Dendritic cell treated with granulocyte-macrophage colony-stimulating factor and Interleukin-4, amounts not matched to agents 40 ng/mL and 50 ng/mL, for 4 days (primary cell): ENCODE data around the gene KCNRG.
"Not testable (repeated sequence)": the region's sequence is repeated elsewhere in the genome, so short reads cannot be mapped to it uniquely, and the experiment has no call there.

Experiments
- H3K27ac Mint-ChIP-seq: one replicate; pipeline ENCODE4 v1.8.0; 2022; ENCODE audit warnings: mild to moderate bottlenecking, mixed read lengths
- H3K27me3 Mint-ChIP-seq: one replicate; pipeline ENCODE4 v1.8.0; 2022; ENCODE audit warnings: mild to moderate bottlenecking, mixed read lengths
- H3K36me3 Mint-ChIP-seq: one replicate; pipeline ENCODE4 v1.8.0; 2022; ENCODE audit warnings: low read depth, mixed read lengths
- H3K4me1 Mint-ChIP-seq: one replicate; pipeline ENCODE4 v1.8.0; 2022; ENCODE audit warnings: low read depth, mixed read lengths
- H3K4me3 Mint-ChIP-seq: one replicate; pipeline ENCODE4 v1.8.0; 2022; ENCODE audit warnings: mild to moderate bottlenecking, moderate library complexity, mixed read lengths
- H3K9me3 Mint-ChIP-seq: one replicate; pipeline ENCODE4 v1.8.0; 2022; ENCODE audit warnings: mixed read lengths
- intact Hi-C: fragments of 100-400 bp; cut with micrococcal nuclease; formaldehyde crosslinking; loops from one replicate; pipeline ENCODE4 v1.15.0; 2022

KCNRG gene

DNA sequence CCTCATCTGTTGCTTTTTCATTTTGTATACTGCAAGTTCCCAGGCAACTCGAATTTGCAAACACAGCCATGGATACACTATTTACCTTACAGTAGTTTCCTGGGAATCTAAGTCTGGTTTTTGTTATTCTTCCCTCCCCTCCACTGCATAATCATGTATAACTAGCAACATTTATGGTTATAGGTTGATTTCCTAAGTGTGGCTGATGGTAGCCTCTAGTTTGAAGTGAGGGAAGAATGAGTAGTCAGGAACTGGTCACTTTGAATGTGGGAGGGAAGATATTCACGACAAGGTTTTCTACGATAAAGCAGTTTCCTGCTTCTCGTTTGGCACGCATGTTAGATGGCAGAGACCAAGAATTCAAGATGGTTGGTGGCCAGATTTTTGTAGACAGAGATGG, at the start of gene KCNRG:
TSS of gene KCNRG (plus strand) at position 187 of the 400 bp plus-strand sequence. CDS start at position 237, 50 bp downstream.
- peaks cover 70% of the 10 kb centered on the region for H3K36me3 Mint-ChIP-seq
- H3K27ac Mint-ChIP-seq: peak within 1 kb of the TSS; percentile 44
- intact Hi-C loops: no loop called here
- H3K9me3 Mint-ChIP-seq: no peaks in the 10 kb centered on the region
- peaks cover 11% of the 10 kb centered on the region for H3K4me1 Mint-ChIP-seq
- no peak within 1 kb of the TSS for H3K4me3 Mint-ChIP-seq
- H3K27me3 Mint-ChIP-seq: no peaks in the 10 kb centered on the region

- Mint-ChIP-seq H3K4me1 (no peaks in the 10 kb centered on the region), H3K4me3 (no peak overlapping the region), H3K27ac (no peak overlapping the region), H3K9me3 (peaks cover 21% of the 10 kb centered on the region), H3K27me3 (no peaks in the 10 kb centered on the region), H3K36me3 (peaks cover 39% of the 10 kb centered on the region)
- intact Hi-C loops: no loop called here
Observed at GRCh38 chr13:49967456-49967855, 47.8 kb upstream of the KCNRG start.

DNA sequence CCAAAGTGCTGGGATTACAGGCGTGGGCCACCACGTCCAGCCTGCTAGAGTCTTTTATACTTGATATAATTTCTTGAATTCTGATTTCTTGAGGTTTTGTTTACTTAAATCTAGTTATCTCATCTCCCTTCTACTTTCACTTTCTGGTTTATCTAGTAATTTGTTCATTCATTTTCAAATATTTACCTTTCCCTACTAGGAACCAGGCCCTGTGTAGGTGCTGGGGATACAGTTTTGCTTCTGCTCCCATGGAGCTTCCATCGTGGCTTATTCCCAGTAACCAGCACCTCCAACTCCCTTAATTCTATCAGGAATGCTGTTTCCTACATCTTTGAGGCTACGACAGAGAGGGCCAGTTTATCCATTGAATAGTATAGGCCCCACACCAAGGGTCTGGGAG, 42.5 kb upstream of the KCNRG start:
- Mint-ChIP-seq H3K4me3 (no peak overlapping the region), H3K36me3 (peaks cover 24% of the 10 kb centered on the region), H3K27me3 (no peaks in the 10 kb centered on the region), H3K27ac (no peak overlapping the region), H3K9me3 (no peaks in the 10 kb centered on the region), H3K4me1 (peaks cover under 1% of the 10 kb centered on the region)
- intact Hi-C loops: no loop called here

DNA sequence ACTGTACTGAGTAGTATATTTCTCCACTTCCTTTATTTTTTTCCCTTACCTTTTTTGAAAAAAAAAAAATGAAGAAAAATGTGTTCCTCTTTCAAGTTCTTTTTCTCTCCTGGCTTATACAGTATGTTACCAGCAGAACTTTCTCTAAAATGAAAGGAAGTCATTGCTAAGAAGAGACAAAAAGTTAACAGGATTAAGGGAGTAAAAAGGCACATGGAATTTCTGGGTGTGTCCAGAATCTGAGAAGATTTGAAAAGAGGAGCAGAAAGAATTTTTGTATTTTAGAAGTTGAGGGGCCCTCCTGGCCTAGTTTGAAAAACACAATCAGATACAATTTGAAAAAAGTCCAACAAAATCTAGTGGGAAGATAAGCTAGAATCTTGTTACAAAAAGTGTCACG, 39.4 kb upstream of the KCNRG start:
- peaks cover 24% of the 10 kb centered on the region for H3K36me3 Mint-ChIP-seq
- H3K9me3 Mint-ChIP-seq: no peaks in the 10 kb centered on the region
- intact Hi-C loops: loop anchor here (2.0 to 5.0 kb wide), 4 partner anchors 557 to 1091 kb away; no protein-coding TSS in a partner anchor
- no peak overlapping the region for H3K27ac Mint-ChIP-seq
- H3K4me1 Mint-ChIP-seq: peaks cover 9% of the 10 kb centered on the region
- H3K4me3 Mint-ChIP-seq: no peak overlapping the region
- H3K27me3 Mint-ChIP-seq: no peaks in the 10 kb centered on the region

DNA sequence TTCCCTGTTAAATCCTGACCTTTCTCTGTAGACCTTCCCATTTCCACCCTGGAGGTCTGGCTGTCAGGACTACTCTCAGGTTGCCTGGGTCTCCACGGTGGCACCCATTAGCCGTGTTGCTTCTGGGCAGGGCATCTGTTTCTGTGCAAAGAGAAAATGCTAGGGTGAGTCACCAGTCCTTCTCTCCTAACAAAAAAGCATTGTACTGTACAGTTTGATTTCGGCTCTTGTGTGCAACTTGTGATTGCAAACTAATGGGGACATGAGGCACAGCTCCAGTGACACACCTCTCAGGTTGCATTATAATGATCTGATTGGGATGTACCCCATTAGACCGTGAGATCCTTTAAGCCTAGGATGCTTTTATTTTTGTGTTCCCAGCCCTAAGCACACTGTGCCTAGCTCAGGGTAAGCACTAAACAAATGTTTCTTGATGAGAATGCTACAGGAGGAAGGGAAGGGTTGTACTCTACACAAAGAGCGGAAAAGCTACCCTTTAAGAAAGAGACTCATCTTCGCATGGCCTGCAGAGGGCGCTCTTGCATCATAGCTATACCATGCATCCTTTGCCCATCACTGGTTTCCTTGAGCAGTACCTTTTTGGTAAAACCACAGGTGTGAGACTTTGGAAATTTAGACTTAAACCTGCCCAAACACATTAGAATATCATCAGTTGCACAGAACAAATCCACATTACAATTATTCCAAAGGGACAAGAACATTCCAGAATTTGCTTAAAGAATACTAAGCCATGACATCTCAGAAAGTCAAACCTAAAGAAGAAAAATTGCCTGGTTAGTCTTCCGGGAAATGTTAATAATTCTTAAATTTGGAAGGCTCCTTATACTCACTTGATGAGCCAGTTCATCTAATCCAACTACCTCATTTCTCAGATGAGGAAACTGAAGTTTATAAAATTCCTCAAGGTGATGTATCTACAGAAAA, 38.7 kb upstream of the KCNRG start:
- H3K4me1 Mint-ChIP-seq: peaks cover 9% of the 10 kb centered on the region
- intact Hi-C loops: loop anchor here (2.0 to 5.0 kb wide), 4 partner anchors 556 to 1091 kb away; no protein-coding TSS in a partner anchor
- no peaks in the 10 kb centered on the region for H3K27me3 Mint-ChIP-seq

DNA sequence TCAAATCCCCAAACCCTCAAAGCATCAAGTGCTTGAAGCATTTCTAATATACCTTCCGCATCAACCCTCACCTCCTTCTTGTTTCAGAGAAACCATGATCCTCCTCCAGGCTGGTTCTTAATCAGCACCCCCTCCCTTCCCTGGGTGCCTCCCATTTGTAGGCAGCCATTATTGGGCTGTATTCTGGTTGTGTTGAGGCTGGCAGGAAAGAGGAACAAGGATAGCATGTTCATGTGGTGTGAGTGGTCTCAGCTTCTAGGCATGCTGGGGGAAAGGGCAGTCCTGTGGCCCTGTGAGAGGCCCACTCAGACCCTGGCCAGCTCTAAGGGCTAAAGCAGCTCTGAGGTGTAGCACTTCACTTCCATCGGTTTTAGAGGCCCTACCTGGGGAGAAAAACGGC, 37.3 kb upstream of the KCNRG start:
- intact Hi-C loops: loop anchor here (2.0 to 5.0 kb wide), 4 partner anchors 555 to 1089 kb away; no protein-coding TSS in a partner anchor
- peaks cover 26% of the 10 kb centered on the region for H3K36me3 Mint-ChIP-seq
- H3K4me1 Mint-ChIP-seq: peaks cover 9% of the 10 kb centered on the region
- H3K27me3 Mint-ChIP-seq: no peaks in the 10 kb centered on the region
- no peaks in the 10 kb centered on the region for H3K9me3 Mint-ChIP-seq
- H3K4me3 Mint-ChIP-seq: no peak overlapping the region
- H3K27ac Mint-ChIP-seq: peak overlapping the region; percentile 27

More for the DNA sequence above, 38.7 kb upstream of the KCNRG start:
- Mint-ChIP-seq H3K9me3 (no peaks in the 10 kb centered on the region), H3K36me3 (peaks cover 24% of the 10 kb centered on the region), H3K4me3 (no peak overlapping the region), H3K27ac (no peak overlapping the region)

DNA sequence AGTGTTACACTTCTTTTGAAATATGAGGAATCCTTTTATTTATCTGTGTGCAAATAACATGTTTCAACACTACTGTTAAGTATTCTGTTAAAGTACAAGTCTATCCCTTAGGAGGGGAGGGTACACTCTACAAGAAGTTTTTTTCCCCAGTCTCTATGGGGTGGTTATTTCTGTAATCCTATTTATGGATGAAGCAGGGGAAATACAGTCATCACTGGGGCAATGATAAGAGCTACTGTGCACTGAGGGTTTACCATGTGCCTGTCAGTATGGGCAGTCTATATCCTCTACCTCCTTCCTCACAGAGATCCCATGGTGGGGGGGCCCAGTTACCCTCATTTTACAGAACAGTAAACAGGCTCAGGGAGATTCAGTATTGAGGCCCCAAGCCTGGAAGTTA, 35.0 kb upstream of the KCNRG start:
- no peaks in the 10 kb centered on the region for H3K27me3 Mint-ChIP-seq
- intact Hi-C loops: no loop called here
- H3K36me3 Mint-ChIP-seq: peaks cover 28% of the 10 kb centered on the region
- H3K27ac Mint-ChIP-seq: no peak overlapping the region
- no peaks in the 10 kb centered on the region for H3K9me3 Mint-ChIP-seq
- H3K4me1 Mint-ChIP-seq: peaks cover 9% of the 10 kb centered on the region
- no peak overlapping the region for H3K4me3 Mint-ChIP-seq

- H3K27me3 Mint-ChIP-seq: no peaks in the 10 kb centered on the region
- H3K36me3 Mint-ChIP-seq: peaks cover 54% of the 10 kb centered on the region
- no peaks in the 10 kb centered on the region for H3K9me3 Mint-ChIP-seq
- no peak overlapping the region for H3K4me3 Mint-ChIP-seq
- no peak overlapping the region for H3K27ac Mint-ChIP-seq
- no peaks in the 10 kb centered on the region for H3K4me1 Mint-ChIP-seq
- intact Hi-C loops: no loop called here
Observed at GRCh38 chr13:49985129-49985528, 30.1 kb upstream of the KCNRG start.

DNA sequence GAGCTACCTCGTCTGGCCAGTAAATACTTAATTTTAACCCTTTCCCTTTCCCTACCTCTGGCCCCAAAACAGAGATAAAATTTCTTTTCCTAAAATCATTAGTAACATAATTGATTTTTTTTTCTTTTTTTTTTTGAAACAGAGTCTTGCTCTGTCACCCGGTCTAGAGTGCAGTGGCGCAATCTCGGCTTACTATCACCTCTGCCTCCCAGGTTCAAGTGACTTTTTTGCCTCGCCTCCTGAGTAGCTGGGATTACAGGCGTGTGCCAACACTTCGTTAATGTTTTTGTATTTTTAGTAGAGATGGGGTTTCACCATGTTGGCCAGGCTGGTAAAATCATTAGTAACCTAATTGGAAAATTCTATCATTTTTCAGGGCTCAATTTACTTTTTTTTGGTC, 28.8 kb upstream of the KCNRG start:
- no peak overlapping the region for H3K4me3 Mint-ChIP-seq
- H3K4me1 Mint-ChIP-seq: peaks cover 2% of the 10 kb centered on the region
- H3K9me3 Mint-ChIP-seq: no peaks in the 10 kb centered on the region
- intact Hi-C loops: no loop called here
- H3K27ac Mint-ChIP-seq: no peak overlapping the region
- H3K36me3 Mint-ChIP-seq: peaks cover 62% of the 10 kb centered on the region
- no peaks in the 10 kb centered on the region for H3K27me3 Mint-ChIP-seq

DNA sequence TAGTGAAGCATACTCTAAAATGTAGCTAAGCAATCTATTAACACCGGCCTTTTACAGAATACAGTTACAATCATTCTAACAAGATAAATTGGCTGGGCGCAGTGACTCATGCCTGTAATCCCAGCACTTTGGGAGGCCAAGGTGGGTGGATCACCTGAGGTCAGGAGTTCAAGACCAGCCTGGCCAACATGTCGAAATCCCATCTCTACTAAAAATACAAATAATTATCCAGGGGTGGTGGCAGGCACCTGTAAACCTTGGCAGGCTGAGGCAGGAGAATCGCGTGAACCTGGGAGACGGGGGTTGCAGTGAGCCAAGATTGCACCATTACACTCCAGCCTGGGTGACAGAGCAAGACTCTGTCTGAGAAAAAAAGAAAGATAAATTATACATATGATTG, 24.6 kb upstream of the KCNRG start:
- H3K27me3 Mint-ChIP-seq, H3K27ac Mint-ChIP-seq, H3K4me3 Mint-ChIP-seq, H3K9me3 Mint-ChIP-seq: not testable (repeated sequence)
- H3K4me1 Mint-ChIP-seq: peaks cover 10% of the 10 kb centered on the region
- intact Hi-C loops: loop anchor here (5.0 kb wide), 1 partner anchor 927 kb away; no protein-coding TSS in a partner anchor
- H3K36me3 Mint-ChIP-seq: peaks cover 48% of the 10 kb centered on the region

DNA sequence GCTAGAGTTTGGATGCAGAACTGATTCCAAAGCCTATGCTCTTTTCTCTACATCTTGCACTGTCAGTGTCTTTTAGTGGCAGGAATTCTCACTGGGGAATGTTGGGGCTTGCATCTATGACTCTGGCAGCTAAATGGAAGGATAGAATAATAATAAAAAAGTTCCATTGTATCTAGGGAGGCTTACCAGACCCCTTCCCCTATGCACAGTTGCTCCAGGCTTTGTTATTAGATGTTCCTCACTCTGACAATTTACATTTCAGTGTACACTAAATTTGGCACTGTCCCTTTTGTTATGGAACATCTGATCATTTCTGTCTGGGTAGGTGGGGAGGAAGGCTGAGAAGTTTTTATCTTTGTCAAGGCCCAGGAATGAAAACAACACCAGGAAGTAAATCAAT, 22.1 kb upstream of the KCNRG start:
- no peaks in the 10 kb centered on the region for H3K27me3 Mint-ChIP-seq
- H3K4me3 Mint-ChIP-seq: no peak overlapping the region
- intact Hi-C loops: loop anchor here (5.0 kb wide), 1 partner anchor 924 kb away; no protein-coding TSS in a partner anchor
- H3K9me3 Mint-ChIP-seq: no peaks in the 10 kb centered on the region
- H3K27ac Mint-ChIP-seq: no peak overlapping the region
- H3K4me1 Mint-ChIP-seq: peaks cover 19% of the 10 kb centered on the region
- peaks cover 41% of the 10 kb centered on the region for H3K36me3 Mint-ChIP-seq

DNA sequence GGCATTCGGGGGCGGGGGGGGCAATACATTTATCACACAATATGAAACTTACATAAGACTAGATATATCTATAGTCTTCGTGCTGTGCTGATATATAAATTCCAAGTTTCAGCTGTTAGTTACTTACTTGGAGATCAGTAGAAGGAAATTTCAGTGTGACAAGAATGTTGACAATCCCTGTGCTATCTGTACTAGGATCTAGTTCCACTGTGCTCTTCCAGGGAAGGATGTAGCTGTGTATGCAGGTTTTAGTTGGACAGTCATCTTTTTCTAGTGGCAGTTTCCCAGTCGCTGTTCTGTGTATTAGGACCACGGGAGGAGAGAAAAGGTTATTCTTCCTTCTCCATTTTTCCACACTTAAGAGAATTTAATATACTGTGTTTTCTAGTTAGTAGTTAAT, 21.6 kb upstream of the KCNRG start:
- Mint-ChIP-seq H3K27ac (no peak overlapping the region), H3K4me3 (no peak overlapping the region)

GRCh38 chr13:49995625-49996101, 19.6 kb upstream of the KCNRG start:
- Mint-ChIP-seq H3K36me3 (peaks cover 48% of the 10 kb centered on the region), H3K4me3 (peak overlapping the region; percentile 71), H3K27ac (peak overlapping the region; percentile 97), H3K4me1 (peaks cover 42% of the 10 kb centered on the region), H3K9me3 (no peaks in the 10 kb centered on the region), H3K27me3 (no peaks in the 10 kb centered on the region)
- intact Hi-C loops: loop anchor here (2.0 to 5.0 kb wide), 4 partner anchors 85 to 537 kb away; partner anchors contain the start of gene KPNA3

More for the DNA sequence above, 21.6 kb upstream of the KCNRG start:
- intact Hi-C loops: loop anchor here (5.0 kb wide), 1 partner anchor 924 kb away; no protein-coding TSS in a partner anchor
- Mint-ChIP-seq H3K36me3 (peaks cover 42% of the 10 kb centered on the region), H3K9me3 (no peaks in the 10 kb centered on the region), H3K27me3 (no peaks in the 10 kb centered on the region), H3K4me1 (peaks cover 24% of the 10 kb centered on the region)
